Type B pancreatic cell (in vitro differentiated cells): Measurements from ENCODE around the gene DPYSL5. TPM values are rescaled to one million over a fixed set of nuclear protein-coding genes. Genes with fewer than 3 reads are reported as not detected.

Experiments used
- DNase-seq: peaks from one replicate; pipeline ENCODE4 v3.0.0; 2021; ENCODE audit warnings: mixed read lengths; ENCODE audit not compliant: unreplicated experiment; ENCODE audit errors: extremely low spot score
- H3K27ac Mint-ChIP-seq: 2 replicates; pipeline ENCODE4 v1.8.0; 2021; ENCODE audit warnings: mild to moderate bottlenecking, mixed read lengths
- H3K27me3 Mint-ChIP-seq: 2 replicates; pipeline ENCODE4 v1.8.0; 2021; ENCODE audit warnings: mixed read lengths
- H3K36me3 Mint-ChIP-seq: 2 replicates; pipeline ENCODE4 v1.8.0; 2021; ENCODE audit warnings: mixed read lengths
- H3K4me1 Mint-ChIP-seq: one replicate; pipeline ENCODE4 v1.8.0; 2021; ENCODE audit warnings: mixed read lengths; ENCODE audit not compliant: unreplicated experiment
- H3K4me3 Mint-ChIP-seq: 2 replicates; pipeline ENCODE4 v1.8.0; 2021; ENCODE audit warnings: mild to moderate bottlenecking, mixed read lengths
- H3K9me3 Mint-ChIP-seq: 2 replicates; pipeline ENCODE4 v1.8.0; 2021; ENCODE audit warnings: mixed read lengths
- CTCF ChIP-seq: fragments of 200-600 bp; sonication (generic); conservative IDR thresholded peaks from 2 replicates; pipeline ENCODE4 v1.5.0; 2021; ENCODE audit warnings: antibody characterized with exemption, mild to moderate bottlenecking
- total RNA-seq: library from RNA; stranded (reverse); gene quantifications from 2 replicates; pipeline ENCODE4 v1.2.1, GENCODE V29; 2021; ENCODE audit warnings: low replicate concordance

DPYSL5 gene
- total RNA-seq, 1 donor from 2014 or later, result 51.1 TPM

GRCh38 chr2:26899500-26900164 is 51.7 kb downstream of the DPYSL5 start:
- no peaks in the 10 kb centered on the region for H3K27me3 Mint-ChIP-seq
- no peaks in the 10 kb centered on the region for H3K9me3 Mint-ChIP-seq
- no peak overlapping the region for H3K27ac Mint-ChIP-seq
- peaks cover 19% of the 10 kb centered on the region for H3K4me1 Mint-ChIP-seq
- H3K36me3 Mint-ChIP-seq, result no peaks in the 10 kb centered on the region
- TF ChIP-seq CTCF, result no peak
- peak; percentile 40 for DNase-seq
- no peak overlapping the region for H3K4me3 Mint-ChIP-seq

GRCh38 chr2:26900831-26901321 is 52.9 kb downstream of the DPYSL5 start:
- no peaks in the 10 kb centered on the region for H3K9me3 Mint-ChIP-seq
- TF ChIP-seq CTCF, result no peak
- H3K27ac Mint-ChIP-seq, result peak overlapping the region; percentile 39
- H3K36me3 Mint-ChIP-seq, result no peaks in the 10 kb centered on the region
- DNase-seq, result peak; percentile 52
- H3K4me1 Mint-ChIP-seq, result peaks cover 19% of the 10 kb centered on the region
- H3K27me3 Mint-ChIP-seq, result no peaks in the 10 kb centered on the region
- H3K4me3 Mint-ChIP-seq, result peak overlapping the region; percentile 48

- Mint-ChIP-seq H3K27me3 (no peaks in the 10 kb centered on the region), H3K9me3 (no peaks in the 10 kb centered on the region), H3K36me3 (no peaks in the 10 kb centered on the region), H3K4me3 (peak overlapping the region; percentile 48), H3K4me1 (peaks cover 19% of the 10 kb centered on the region), H3K27ac (peak overlapping the region; percentile 39)
- no peak for TF ChIP-seq CTCF
- peak; percentile 63 for DNase-seq
Measured at GRCh38 chr2:26901326-26902183, 53.6 kb downstream of the DPYSL5 start.

GRCh38 chr2:26903676-26904075 is 55.7 kb downstream of the DPYSL5 start:
- no peak for TF ChIP-seq CTCF
- Mint-ChIP-seq H3K36me3 (peaks cover 5% of the 10 kb centered on the region), H3K27me3 (no peaks in the 10 kb centered on the region), H3K27ac (no peak overlapping the region), H3K4me3 (no peak overlapping the region), H3K4me1 (peaks cover 25% of the 10 kb centered on the region), H3K9me3 (no peaks in the 10 kb centered on the region)
- DNase-seq, result no peak

GRCh38 chr2:26904839-26905238 is 56.9 kb downstream of the DPYSL5 start:
- Mint-ChIP-seq H3K9me3 (no peaks in the 10 kb centered on the region), H3K27me3 (no peaks in the 10 kb centered on the region), H3K27ac (no peak overlapping the region), H3K4me3 (no peak overlapping the region), H3K36me3 (peaks cover 8% of the 10 kb centered on the region), H3K4me1 (peaks cover 25% of the 10 kb centered on the region)
- no peak for TF ChIP-seq CTCF
- DNase-seq, result no peak
